GM12878 (cell line): Measurements from ENCODE around the gene RNF167.

Experiments
- CTCF ChIP-seq, 3 experiments: IDR thresholded peaks in 2 of 3; conservative IDR thresholded peaks in 1 of 3; 2 replicates each; pipeline ENCODE4 v1.5.1; 2011; ENCODE audit warnings: low read depth in 3 of 3, low read length in 3 of 3, mild to moderate bottlenecking in 3 of 3, control low read depth in 2 of 3, moderate library complexity in 2 of 3, inconsistent platforms in 1 of 3, mixed read lengths in 1 of 3; ENCODE audit not compliant: control insufficient read depth in 2 of 3, insufficient read depth in 1 of 3; ENCODE audit errors: extremely low read depth in 1 of 3
- EZH2 ChIP-seq: IDR thresholded peaks from 2 replicates; pipeline ENCODE4 v1.6.1; 2012; ENCODE audit warnings: low read depth, mild to moderate bottlenecking, control low read depth, inconsistent platforms, low read length, borderline replicate concordance; ENCODE audit not compliant: control insufficient read depth
- GATAD2B ChIP-seq: fragments of 450-650 bp; conservative IDR thresholded peaks from 2 replicates; pipeline ENCODE4 v1.6.1; 2017; ENCODE audit warnings: low read depth, mild to moderate bottlenecking, moderate library complexity
- KDM1A ChIP-seq: fragments of 200-600 bp; sonication (generic); IDR thresholded peaks from 2 replicates; pipeline ENCODE4 v1.6.1; 2016; ENCODE audit warnings: borderline replicate concordance
- MYC ChIP-seq: IDR thresholded peaks from 2 replicates; pipeline ENCODE4 v1.6.1; 2011; ENCODE audit warnings: mild to moderate bottlenecking, low read length, moderate library complexity, inconsistent platforms; ENCODE audit not compliant: insufficient read depth, insufficient replicate concordance, insufficient read length, severe bottlenecking
- NFYA ChIP-seq: IDR thresholded peaks from 2 replicates; pipeline ENCODE4 v1.6.1; 2011; ENCODE audit warnings: low read depth, mild to moderate bottlenecking, low read length, improper control_type of control experiment, borderline replicate concordance
- NRF1 ChIP-seq: conservative IDR thresholded peaks from 2 replicates; pipeline ENCODE4 v1.6.1; 2011; ENCODE audit warnings: mild to moderate bottlenecking, low read depth, low read length, improper control_type of control experiment
- ZBTB11 ChIP-seq: fragments of 450-650 bp; formaldehyde crosslinking; IDR thresholded peaks from 2 replicates; pipeline ENCODE4 v1.5.0; 2022; ENCODE audit warnings: mild to moderate bottlenecking, missing genetic modification characterization

DNA sequence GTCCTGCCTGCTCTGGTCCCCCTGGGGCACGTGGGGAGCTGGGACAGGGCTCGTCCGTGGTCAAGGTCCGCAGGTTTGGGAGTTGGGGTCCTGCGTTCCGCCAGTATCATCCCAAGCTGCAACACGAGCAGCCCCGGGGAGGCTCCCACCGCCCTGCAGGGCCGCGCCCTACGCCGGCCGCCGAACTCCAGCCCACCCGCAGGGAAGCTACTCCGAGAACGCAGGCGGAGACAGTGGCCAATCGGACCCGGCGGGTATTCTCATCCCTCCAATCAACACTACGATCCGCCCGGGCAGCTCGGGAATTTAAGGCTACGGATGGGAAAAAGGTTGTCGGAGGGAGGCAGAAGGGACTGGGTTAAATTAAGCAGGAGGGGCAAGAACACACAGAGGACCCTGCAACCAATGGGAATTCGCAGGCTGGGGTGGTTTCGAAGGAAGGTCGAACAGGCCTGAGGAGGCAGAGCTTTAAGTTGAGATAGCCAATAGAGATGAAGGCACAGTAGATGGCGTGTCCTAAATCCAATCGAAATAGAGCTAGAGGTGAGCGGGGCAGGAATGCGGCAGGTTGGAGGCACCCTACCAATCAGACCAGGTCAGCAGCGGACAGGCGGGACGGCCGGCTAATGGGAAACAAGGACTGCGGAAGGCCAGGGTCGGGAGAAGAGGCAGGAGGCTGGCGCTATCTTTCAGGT is 26.9 kb downstream of the RNF167 start:
- TF ChIP-seq CTCF (IDR thresholded peaks at IDR 0.05 in 2 of 3, conservative IDR thresholded peaks at IDR 0.05 in 1 of 3; ENCODE audit: control insufficient read depth in 2 of 3, extremely low read depth in 1 of 3, insufficient read depth in 1 of 3, low read depth in 3 of 3, low read length in 3 of 3) (no peak), GATAD2B (no peak), EZH2 (no peak), NFYA (peak; percentile 97), MYC (no peak), KDM1A (no peak), ZBTB11 (CRISPR knock-in tag) (no peak), NRF1 (no peak; the same call in 1 of the 2 replicates)
